SK-N-SH treated with all-trans-retinoic acid at 6 μM for 48 hours (cell line): Measurements from ENCODE around the gene PIWIL1.

Source experiments
- ATAC-seq: fragments of 200-7000 bp; cut with Tn5 transposase; 3 replicates; pipeline ENCODE4 v1.9.1; 2020; ENCODE audit warnings: mild to moderate bottlenecking, moderate library complexity
- ARNTL ChIP-seq: fragments of 450-650 bp; formaldehyde crosslinking; IDR thresholded peaks from 2 replicates; pipeline ENCODE4 v1.5.0; 2020; ENCODE audit warnings: low read depth, mild to moderate bottlenecking, moderate library complexity, borderline replicate concordance
- BACH2 ChIP-seq: fragments of 250-450 bp; sonication (Bioruptor Pico); IDR thresholded peaks from 2 replicates; pipeline ENCODE4 v1.9.0; 2021; ENCODE audit warnings: mild to moderate bottlenecking, borderline replicate concordance
- CSDC2 ChIP-seq: fragments of 250-450 bp; sonication (Bioruptor Pico); IDR thresholded peaks from 2 replicates; pipeline ENCODE4 v1.5.0; 2020; ENCODE audit warnings: mild to moderate bottlenecking, moderate library complexity
- CSRNP3 ChIP-seq: fragments of 250-450 bp; sonication (Bioruptor Pico); IDR thresholded peaks from 2 replicates; pipeline ENCODE4 v1.5.1; 2021; ENCODE audit warnings: mild to moderate bottlenecking, moderate library complexity
- ESRRG ChIP-seq: fragments of 250-450 bp; sonication (Bioruptor Pico); IDR thresholded peaks from 2 replicates; pipeline ENCODE4 v1.6.1; 2021; ENCODE audit warnings: mild to moderate bottlenecking
- GLIS3 ChIP-seq: fragments of 250-450 bp; sonication (Bioruptor Pico); IDR thresholded peaks from 2 replicates; pipeline ENCODE4 v1.5.0; 2020; ENCODE audit warnings: mild to moderate bottlenecking, moderate library complexity
- ISL1 ChIP-seq: fragments of 250-450 bp; sonication (Bioruptor Pico); IDR thresholded peaks from 2 replicates; pipeline ENCODE4 v2.1.2; 2022; ENCODE audit warnings: mild to moderate bottlenecking, moderate library complexity
- OSR1 ChIP-seq: fragments of 250-450 bp; sonication (Bioruptor Pico); IDR thresholded peaks from 2 replicates; pipeline ENCODE4 v1.8.0; 2022; ENCODE audit warnings: moderate library complexity, mild to moderate bottlenecking, inconsistent platforms
- POU6F1 ChIP-seq: fragments of 250-450 bp; sonication (Bioruptor Pico); IDR thresholded peaks from 2 replicates; pipeline ENCODE4 v1.8.0; 2021; ENCODE audit warnings: low read depth, mild to moderate bottlenecking, moderate library complexity, borderline replicate concordance
- PPARA ChIP-seq: fragments of 250-450 bp; sonication (Bioruptor Pico); IDR thresholded peaks from 2 replicates; pipeline ENCODE4 v1.5.0; 2020; ENCODE audit warnings: mild to moderate bottlenecking, borderline replicate concordance
- RARB ChIP-seq: fragments of 250-450 bp; sonication (Bioruptor Pico); IDR thresholded peaks from 2 replicates; pipeline ENCODE4 v1.8.0; 2021; ENCODE audit warnings: mild to moderate bottlenecking, moderate library complexity
- SNAI2 ChIP-seq: fragments of 250-450 bp; sonication (Bioruptor Pico); IDR thresholded peaks from 2 replicates; pipeline ENCODE4 v1.5.0; 2020; ENCODE audit warnings: mild to moderate bottlenecking, moderate library complexity
- TCF4 ChIP-seq: fragments of 250-450 bp; sonication (Bioruptor Pico); IDR thresholded peaks from 2 replicates; pipeline ENCODE4 v1.8.0; 2021; ENCODE audit warnings: mild to moderate bottlenecking, moderate library complexity, borderline replicate concordance
- TSHZ2 ChIP-seq: fragments of 250-450 bp; sonication (Bioruptor Pico); IDR thresholded peaks from 2 replicates; pipeline ENCODE4 v1.5.0; 2020; ENCODE audit warnings: mild to moderate bottlenecking, moderate library complexity
- ZC3H10 ChIP-seq: fragments of 250-450 bp; sonication (Bioruptor Pico); IDR thresholded peaks from 2 replicates; pipeline ENCODE4 v1.5.1; 2021; ENCODE audit warnings: mild to moderate bottlenecking, moderate library complexity
- ZFP3 ChIP-seq: fragments of 250-450 bp; sonication (Bioruptor Pico); IDR thresholded peaks from 2 replicates; pipeline ENCODE4 v1.5.0; 2020; ENCODE audit warnings: mild to moderate bottlenecking, moderate library complexity
- ZFP30 ChIP-seq: fragments of 450-650 bp; formaldehyde crosslinking; IDR thresholded peaks from 2 replicates; pipeline ENCODE4 v1.5.0; 2022; ENCODE audit warnings: mild to moderate bottlenecking, moderate library complexity
- ZNF565 ChIP-seq: fragments of 450-650 bp; formaldehyde crosslinking; conservative IDR thresholded peaks from 2 replicates; pipeline ENCODE4 v1.5.0; 2020; ENCODE audit warnings: low read depth, mild to moderate bottlenecking, moderate library complexity
- ZNF8 ChIP-seq: fragments of 450-650 bp; formaldehyde crosslinking; IDR thresholded peaks from 2 replicates; pipeline ENCODE4 v1.5.0; 2020; ENCODE audit warnings: mild to moderate bottlenecking, moderate library complexity

The PIWIL1 gene

GRCh38 chr12:130301559-130301958 is 36.1 kb upstream of the PIWIL1 start:
- TF ChIP-seq ZFP30 (CRISPR knock-in tag) (no peak), RARB (no peak), CSRNP3 (CRISPR knock-in tag) (no peak), POU6F1 (no peak), SNAI2 (CRISPR knock-in tag) (no peak), CSDC2 (CRISPR knock-in tag) (no peak), OSR1 (CRISPR knock-in tag) (no peak), TSHZ2 (no peak), ISL1 (CRISPR knock-in tag) (no peak), BACH2 (CRISPR knock-in tag) (no peak), ZNF565 (no peak), GLIS3 (no peak), ESRRG (CRISPR knock-in tag) (no peak), ZC3H10 (CRISPR knock-in tag) (no peak), PPARA (CRISPR knock-in tag) (no peak), ZFP3 (CRISPR knock-in tag) (no peak), TCF4 (CRISPR knock-in tag) (no peak), ARNTL (CRISPR knock-in tag) (no peak), ZNF8 (CRISPR knock-in tag) (no peak)
- TF ChIP-seq, all 23 proteins: peak for 0
- ATAC-seq: no peak

GRCh38 chr12:130303781-130304180 is 33.9 kb upstream of the PIWIL1 start:
- TF ChIP-seq ARNTL (CRISPR knock-in tag) (no peak), ZNF8 (CRISPR knock-in tag) (no peak), OSR1 (CRISPR knock-in tag) (no peak), CSRNP3 (CRISPR knock-in tag) (no peak), PPARA (CRISPR knock-in tag) (no peak), ZFP3 (CRISPR knock-in tag) (no peak), TSHZ2 (no peak), POU6F1 (no peak), RARB (no peak), SNAI2 (CRISPR knock-in tag) (no peak), ZFP30 (CRISPR knock-in tag) (no peak)
- TF ChIP-seq, all 23 proteins: peak for 0
- no peak for ATAC-seq
